Measurements from ENCODE around the gene COL3A1. TPM values are rescaled to one million over a fixed set of nuclear protein-coding genes. Genes with fewer than 3 reads are reported as not detected.

COL3A1 gene
- total and polyA plus RNA-seq, 2 of the 13 experiments (the other 11 are each of a cell fraction or from before 2014, with no cell fraction given) = 0.04 TPM; not detected in 1

- TF ChIP-seq, protein P1, sequence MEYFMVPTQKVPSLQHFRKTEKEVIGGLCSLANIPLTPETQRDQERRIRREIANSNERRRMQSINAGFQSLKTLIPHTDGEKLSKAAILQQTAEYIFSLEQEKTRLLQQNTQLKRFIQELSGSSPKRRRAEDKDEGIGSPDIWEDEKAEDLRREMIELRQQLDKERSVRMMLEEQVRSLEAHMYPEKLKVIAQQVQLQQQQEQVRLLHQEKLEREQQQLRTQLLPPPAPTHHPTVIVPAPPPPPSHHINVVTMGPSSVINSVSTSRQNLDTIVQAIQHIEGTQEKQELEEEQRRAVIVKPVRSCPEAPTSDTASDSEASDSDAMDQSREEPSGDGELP (IDR thresholded peaks at IDR 0.05; ENCODE audit: borderline replicate concordance, low read depth) = peak; percentile 85
- 0 out of 2 replicates have a peak, but pooled peaks have one; percentile 25 for TF ChIP-seq ZNF784 (CRISPR knock-in tag; IDR thresholded peaks at IDR 0.05; ENCODE audit: borderline replicate concordance)
- no peak for TF ChIP-seq TAF1 (CRISPR knock-in tag; IDR thresholded peaks at IDR 0.05)
- no peak for TF ChIP-seq NR3C1 (CRISPR knock-in tag; IDR thresholded peaks at IDR 0.05)
- TF ChIP-seq SATB2 (CRISPR knock-in tag; IDR thresholded peaks at IDR 0.05) = peak; percentile 73; the same call in 1 of the 2 replicates
- no peak for TF ChIP-seq HDAC6 (IDR thresholded peaks at IDR 0.05; ENCODE audit: low read depth, low read length)
- peak; percentile 36 for TF ChIP-seq TBL1XR1 (IDR thresholded peaks at IDR 0.05; ENCODE audit: borderline replicate concordance, low read length, partially characterized antibody)
- peak; percentile 47; the same call in 1 of the 2 replicates for TF ChIP-seq ZNF644 (CRISPR knock-in tag; IDR thresholded peaks at IDR 0.05; ENCODE audit: low read depth)
- TF ChIP-seq SP1 (IDR thresholded peaks at IDR 0.05) = no peak
- TF ChIP-seq SP1 (CRISPR knock-in tag; IDR thresholded peaks at IDR 0.05) = no peak
- TF ChIP-seq, protein P2, sequence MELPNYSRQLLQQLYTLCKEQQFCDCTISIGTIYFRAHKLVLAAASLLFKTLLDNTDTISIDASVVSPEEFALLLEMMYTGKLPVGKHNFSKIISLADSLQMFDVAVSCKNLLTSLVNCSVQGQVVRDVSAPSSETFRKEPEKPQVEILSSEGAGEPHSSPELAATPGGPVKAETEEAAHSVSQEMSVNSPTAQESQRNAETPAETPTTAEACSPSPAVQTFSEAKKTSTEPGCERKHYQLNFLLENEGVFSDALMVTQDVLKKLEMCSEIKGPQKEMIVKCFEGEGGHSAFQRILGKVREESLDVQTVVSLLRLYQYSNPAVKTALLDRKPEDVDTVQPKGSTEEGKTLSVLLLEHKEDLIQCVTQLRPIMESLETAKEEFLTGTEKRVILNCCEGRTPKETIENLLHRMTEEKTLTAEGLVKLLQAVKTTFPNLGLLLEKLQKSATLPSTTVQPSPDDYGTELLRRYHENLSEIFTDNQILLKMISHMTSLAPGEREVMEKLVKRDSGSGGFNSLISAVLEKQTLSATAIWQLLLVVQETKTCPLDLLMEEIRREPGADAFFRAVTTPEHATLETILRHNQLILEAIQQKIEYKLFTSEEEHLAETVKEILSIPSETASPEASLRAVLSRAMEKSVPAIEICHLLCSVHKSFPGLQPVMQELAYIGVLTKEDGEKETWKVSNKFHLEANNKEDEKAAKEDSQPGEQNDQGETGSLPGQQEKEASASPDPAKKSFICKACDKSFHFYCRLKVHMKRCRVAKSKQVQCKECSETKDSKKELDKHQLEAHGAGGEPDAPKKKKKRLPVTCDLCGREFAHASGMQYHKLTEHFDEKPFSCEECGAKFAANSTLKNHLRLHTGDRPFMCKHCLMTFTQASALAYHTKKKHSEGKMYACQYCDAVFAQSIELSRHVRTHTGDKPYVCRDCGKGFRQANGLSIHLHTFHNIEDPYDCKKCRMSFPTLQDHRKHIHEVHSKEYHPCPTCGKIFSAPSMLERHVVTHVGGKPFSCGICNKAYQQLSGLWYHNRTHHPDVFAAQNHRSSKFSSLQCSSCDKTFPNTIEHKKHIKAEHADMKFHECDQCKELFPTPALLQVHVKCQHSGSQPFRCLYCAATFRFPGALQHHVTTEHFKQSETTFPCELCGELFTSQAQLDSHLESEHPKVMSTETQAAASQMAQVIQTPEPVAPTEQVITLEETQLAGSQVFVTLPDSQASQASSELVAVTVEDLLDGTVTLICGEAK (IDR thresholded peaks at IDR 0.05) = no peak
- TF ChIP-seq, protein P2 (CRISPR knock-in tag; IDR thresholded peaks at IDR 0.05) = no peak
- no peak for TF ChIP-seq ZNF788 (CRISPR knock-in tag; IDR thresholded peaks at IDR 0.05; ENCODE audit: borderline replicate concordance)
- TF ChIP-seq ZNF761 (CRISPR knock-in tag; conservative IDR thresholded peaks at IDR 0.05) = no peak
- TF ChIP-seq ZNF180 (CRISPR knock-in tag; IDR thresholded peaks at IDR 0.05; ENCODE audit: borderline replicate concordance, low read depth) = no peak
- TF ChIP-seq HDAC2 (CRISPR knock-in tag; IDR thresholded peaks at IDR 0.05) = peak; percentile 71
- TF ChIP-seq ZSCAN25 (CRISPR knock-in tag; IDR thresholded peaks at IDR 0.05) = no peak
- TF ChIP-seq MIXL1 (CRISPR knock-in tag; IDR thresholded peaks at IDR 0.05) = peak; percentile 94
- TF ChIP-seq TEAD2 (CRISPR knock-in tag; IDR thresholded peaks at IDR 0.05) = no peak
- TF ChIP-seq KDM6A (CRISPR knock-in tag; IDR thresholded peaks at IDR 0.05; ENCODE audit: low read depth) = peak; percentile 88
- peak; percentile 75; the same call in 1 of the 2 replicates for TF ChIP-seq MTA1 (CRISPR knock-in tag; IDR thresholded peaks at IDR 0.05; ENCODE audit: borderline replicate concordance)
Measured at GRCh38 chr2:189050165-189050712, 76.1 kb downstream of the COL3A1 start (continued).
